DND-41 (cell line): ENCODE measurements around the gene PPP1R37.
"Not testable (repeated sequence)": the region's sequence is repeated elsewhere in the genome, so short reads cannot be mapped to it uniquely, and the experiment has no call there.

Source experiments
- ATAC-seq: fragments of 200-7000 bp; cut with Tn5 transposase; 3 replicates; pipeline ENCODE4 v1.9.1; 2021; ENCODE audit warnings: low read depth; ENCODE audit not compliant: insufficient read depth
- DNase-seq: peaks from one replicate; pipeline ENCODE4 v3.0.0-alpha.2; 2020
- H2AFZ ChIP-seq: 2 replicates; pipeline ENCODE4 v1.6.0; 2012; ENCODE audit warnings: low read depth, low read length
- H3K27ac ChIP-seq: 2 replicates; pipeline ENCODE4 v1.5.1; 2012; ENCODE audit warnings: low read length, inconsistent platforms
- H3K27me3 ChIP-seq: fragments of 200-600 bp; sonication (generic); 2 replicates; pipeline ENCODE4 v1.6.0; 2012; ENCODE audit warnings: low read length, mild to moderate bottlenecking, inconsistent platforms; ENCODE audit not compliant: insufficient read depth, poor library complexity
- H3K36me3 ChIP-seq: 2 replicates; pipeline ENCODE4 v1.5.1; 2012; ENCODE audit warnings: low read length, inconsistent platforms; ENCODE audit not compliant: insufficient read depth
- H3K4me1 ChIP-seq: 2 replicates; pipeline ENCODE4 v1.5.1; 2012; ENCODE audit warnings: mild to moderate bottlenecking, low read length; ENCODE audit not compliant: insufficient read depth
- H3K4me2 ChIP-seq: 2 replicates; pipeline ENCODE4 v1.6.0; 2012; ENCODE audit warnings: mild to moderate bottlenecking, moderate library complexity, low read length, inconsistent platforms; ENCODE audit not compliant: insufficient read depth
- H3K4me3 ChIP-seq, 2 experiments: fragments of 200-600 bp in 1 of 2; shearing (Covaris generic) in 1 of 2; 2 replicates each; pipeline ENCODE4 v1.5.1; 2012 to 2016; ENCODE audit warnings: inconsistent platforms in 2 of 2, low read length in 2 of 2, mild to moderate bottlenecking in 2 of 2, low read depth in 1 of 2, moderate library complexity in 1 of 2
- H3K79me2 ChIP-seq: 2 replicates; pipeline ENCODE4 v1.6.0; 2012; ENCODE audit warnings: low read length, inconsistent platforms; ENCODE audit not compliant: insufficient read depth
- H3K9ac ChIP-seq: 2 replicates; pipeline ENCODE4 v1.6.0; 2012; ENCODE audit warnings: low read depth, mild to moderate bottlenecking, inconsistent platforms, low read length, moderate library complexity
- H3K9me3 ChIP-seq: 2 replicates; pipeline ENCODE4 v1.5.1; 2012; ENCODE audit warnings: low read length, moderate library complexity, mild to moderate bottlenecking, inconsistent platforms; ENCODE audit not compliant: insufficient read depth, severe bottlenecking
- H4K20me1 ChIP-seq: 2 replicates; pipeline ENCODE4 v1.6.0; 2012; ENCODE audit warnings: low read length; ENCODE audit not compliant: insufficient read depth
- EZH2 ChIP-seq: IDR thresholded peaks from 3 replicates; pipeline ENCODE4 v1.6.1; 2012; ENCODE audit warnings: borderline replicate concordance, low read depth, mild to moderate bottlenecking, moderate library complexity, low read length, inconsistent platforms; ENCODE audit not compliant: severe bottlenecking
- TF ChIP-seq, protein P1 (sequence below): IDR thresholded peaks from 2 replicates; pipeline ENCODE4 v1.5.1; 2012; ENCODE audit warnings: borderline replicate concordance, low read length, moderate library complexity, mild to moderate bottlenecking; ENCODE audit not compliant: poor library complexity, severe bottlenecking; ENCODE audit errors: extremely low read depth

Gene PPP1R37

DNA sequence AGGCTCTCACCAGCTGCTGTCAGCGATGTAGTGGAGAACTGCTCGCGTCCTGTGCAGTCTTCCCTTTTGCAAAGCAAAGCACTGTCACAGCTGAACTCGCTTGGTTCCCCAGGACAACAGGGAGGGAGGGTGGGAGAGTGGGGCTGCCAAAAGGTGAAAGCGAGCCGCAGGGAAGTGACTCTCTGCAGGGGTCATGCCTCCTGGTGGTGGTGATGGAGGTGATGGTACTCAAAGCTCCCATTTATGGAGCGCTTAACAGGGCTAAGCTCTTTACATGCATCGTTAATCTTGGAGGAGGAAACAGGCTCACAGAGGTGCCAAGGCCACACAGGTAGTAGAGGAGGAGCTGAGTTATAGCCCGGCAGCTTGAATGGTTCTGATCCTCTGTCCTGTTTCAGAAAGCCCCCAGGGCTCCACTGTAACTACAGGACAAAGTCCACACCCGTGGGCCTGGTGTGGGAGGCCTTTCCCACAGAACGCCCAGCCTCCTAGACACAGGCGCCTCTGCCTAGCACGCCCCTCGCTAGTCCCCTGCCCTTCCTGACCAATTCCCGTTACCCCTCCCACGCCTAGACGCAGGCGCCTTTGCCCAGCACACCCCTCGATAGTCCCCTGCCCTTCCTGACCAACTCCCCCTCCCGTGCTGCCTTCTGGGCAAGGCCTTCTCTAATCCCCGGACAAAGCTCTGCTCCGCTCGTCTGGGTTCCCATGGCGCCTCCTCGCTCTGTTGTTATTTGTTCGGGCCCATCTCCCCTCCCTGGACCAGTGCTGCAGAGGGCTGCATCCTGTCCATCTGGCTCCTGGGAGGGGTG, 10.7 kb downstream of the PPP1R37 start:
- no peak overlapping the region for H3K9ac ChIP-seq
- no peak overlapping the region for H3K4me3 ChIP-seq
- no peak overlapping the region for H3K4me2 ChIP-seq
- H2AFZ ChIP-seq, result no peak overlapping the region
- no peak for DNase-seq
- no peak overlapping the region for H3K27ac ChIP-seq
- no peaks in the 10 kb centered on the region for H3K4me1 ChIP-seq
- no peaks in the 10 kb centered on the region for H3K27me3 ChIP-seq
- no peak for TF ChIP-seq EZH2
- TF ChIP-seq, protein P1, sequence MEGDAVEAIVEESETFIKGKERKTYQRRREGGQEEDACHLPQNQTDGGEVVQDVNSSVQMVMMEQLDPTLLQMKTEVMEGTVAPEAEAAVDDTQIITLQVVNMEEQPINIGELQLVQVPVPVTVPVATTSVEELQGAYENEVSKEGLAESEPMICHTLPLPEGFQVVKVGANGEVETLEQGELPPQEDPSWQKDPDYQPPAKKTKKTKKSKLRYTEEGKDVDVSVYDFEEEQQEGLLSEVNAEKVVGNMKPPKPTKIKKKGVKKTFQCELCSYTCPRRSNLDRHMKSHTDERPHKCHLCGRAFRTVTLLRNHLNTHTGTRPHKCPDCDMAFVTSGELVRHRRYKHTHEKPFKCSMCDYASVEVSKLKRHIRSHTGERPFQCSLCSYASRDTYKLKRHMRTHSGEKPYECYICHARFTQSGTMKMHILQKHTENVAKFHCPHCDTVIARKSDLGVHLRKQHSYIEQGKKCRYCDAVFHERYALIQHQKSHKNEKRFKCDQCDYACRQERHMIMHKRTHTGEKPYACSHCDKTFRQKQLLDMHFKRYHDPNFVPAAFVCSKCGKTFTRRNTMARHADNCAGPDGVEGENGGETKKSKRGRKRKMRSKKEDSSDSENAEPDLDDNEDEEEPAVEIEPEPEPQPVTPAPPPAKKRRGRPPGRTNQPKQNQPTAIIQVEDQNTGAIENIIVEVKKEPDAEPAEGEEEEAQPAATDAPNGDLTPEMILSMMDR, result no peak
- peaks cover 19% of the 10 kb centered on the region; the same call in 1 of the 2 replicates for H3K36me3 ChIP-seq
- H3K79me2 ChIP-seq, result peaks cover 96% of the 10 kb centered on the region
- no peaks in the 10 kb centered on the region for H3K9me3 ChIP-seq
- ATAC-seq, result 0 out of 3 replicates have a peak, but pooled peaks have one; percentile 10
- H4K20me1 ChIP-seq, result peaks cover 87% of the 10 kb centered on the region

DNA sequence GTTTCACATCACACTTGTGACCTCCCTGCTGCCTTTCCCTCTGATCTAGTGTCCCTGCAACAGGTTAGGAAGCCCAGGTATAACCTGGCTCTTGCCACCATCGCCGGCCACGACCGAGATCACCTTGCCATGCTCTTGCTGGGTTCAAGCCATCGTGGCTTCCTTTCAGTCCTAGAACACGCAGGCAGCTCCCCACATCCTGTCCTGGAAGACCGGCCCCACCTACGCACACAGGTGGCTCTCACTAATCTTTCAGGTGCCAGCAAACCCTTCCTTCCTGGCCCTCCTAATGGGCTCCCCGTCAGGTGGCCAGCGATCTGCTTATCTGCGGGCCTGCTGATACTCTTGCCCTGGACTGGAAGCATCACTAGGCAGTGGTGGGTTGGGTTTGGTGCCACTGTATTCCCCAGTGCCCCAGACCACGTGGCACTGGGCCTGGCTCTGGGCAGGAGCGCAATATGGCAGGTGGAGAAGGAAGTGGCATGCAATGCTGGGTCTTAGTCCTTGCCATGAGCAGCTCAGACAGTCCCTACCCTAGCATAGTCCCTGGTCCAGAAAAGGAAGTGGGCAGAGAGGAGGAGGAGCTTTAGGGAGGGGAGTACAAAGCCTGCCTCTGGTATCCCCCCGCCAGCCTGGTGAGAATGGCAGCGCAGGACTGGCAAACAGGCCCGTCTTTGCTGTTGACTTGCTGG, 11.8 kb downstream of the PPP1R37 start:
- H3K27me3 ChIP-seq, result no peaks in the 10 kb centered on the region
- peak overlapping the region; percentile 23; the same call in 1 of the 2 replicates for H3K27ac ChIP-seq
- no peak overlapping the region for H3K4me3 ChIP-seq
- no peak overlapping the region for H3K4me2 ChIP-seq
- no peaks in the 10 kb centered on the region for H3K4me1 ChIP-seq
- no peaks in the 10 kb centered on the region for H3K9me3 ChIP-seq
- no peak overlapping the region for H2AFZ ChIP-seq
- H3K9ac ChIP-seq, result no peak overlapping the region
- peaks cover 96% of the 10 kb centered on the region for H3K79me2 ChIP-seq
- DNase-seq (no peak), ATAC-seq (peak; percentile 60)
- peaks cover 17% of the 10 kb centered on the region; the same call in 1 of the 2 replicates for H3K36me3 ChIP-seq
- TF ChIP-seq, protein P1, result no peak
- TF ChIP-seq EZH2, result no peak
- H4K20me1 ChIP-seq, result peaks cover 87% of the 10 kb centered on the region

DNA sequence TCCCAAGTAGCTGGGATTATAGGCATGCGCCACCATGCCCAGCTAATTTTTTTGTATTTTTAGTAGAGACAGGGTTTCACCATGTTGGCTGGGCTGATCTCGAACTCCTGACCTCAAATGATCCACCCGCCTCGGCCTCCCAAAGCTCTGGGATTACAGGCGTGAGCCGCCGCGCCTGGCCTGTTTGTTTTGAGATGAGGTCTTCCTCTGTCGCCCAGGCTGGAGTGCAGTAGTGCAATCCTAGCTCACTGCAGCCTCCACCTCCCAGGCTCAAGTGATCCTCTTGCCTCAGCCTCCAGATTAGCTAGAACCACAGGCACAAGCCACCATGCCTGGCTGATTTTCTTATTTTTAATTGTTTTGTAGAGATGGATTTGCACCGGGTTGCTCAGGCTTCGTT, 13.4 kb downstream of the PPP1R37 start:
- H4K20me1 ChIP-seq, result peaks cover 83% of the 10 kb centered on the region
- H3K4me1 ChIP-seq, H3K4me3 ChIP-seq, H3K9me3 ChIP-seq, DNase-seq, H3K27ac ChIP-seq, H3K4me2 ChIP-seq, H3K27me3 ChIP-seq, H3K9ac ChIP-seq, H2AFZ ChIP-seq, ATAC-seq: not testable (repeated sequence)
- H3K79me2 ChIP-seq, result peaks cover 95% of the 10 kb centered on the region
- peaks cover 10% of the 10 kb centered on the region; the same call in 1 of the 2 replicates for H3K36me3 ChIP-seq

DNA sequence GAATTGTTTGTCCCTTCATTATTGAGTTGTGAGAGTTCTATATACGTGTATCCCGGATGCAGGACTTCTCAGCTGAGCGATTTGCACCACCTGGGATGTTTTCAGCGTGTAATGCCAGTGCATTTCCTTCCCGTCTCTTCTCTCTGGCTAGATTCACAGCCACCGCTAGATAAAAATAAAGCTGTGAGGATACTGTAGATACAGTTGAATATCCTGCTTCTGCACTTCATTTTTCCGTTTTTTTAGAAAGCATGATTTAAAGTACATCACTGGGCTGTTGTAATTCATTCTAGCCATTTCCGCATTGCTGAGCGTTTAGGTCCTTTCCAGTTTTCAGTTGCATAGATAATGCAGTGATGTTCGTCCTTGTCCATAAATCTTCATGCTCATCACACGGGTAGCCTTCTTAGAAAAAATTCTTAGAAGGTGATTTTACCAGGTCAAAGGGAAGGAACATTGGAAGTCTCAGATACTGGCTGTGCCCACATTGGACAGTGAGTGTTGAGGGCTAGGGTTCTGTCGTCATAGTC, 14.7 kb downstream of the PPP1R37 start:
- H3K27ac ChIP-seq, result no peak overlapping the region
- H3K4me3 ChIP-seq, result no peak overlapping the region

More for the DNA sequence above, 14.7 kb downstream of the PPP1R37 start:
- Histone ChIP-seq H2AFZ (no peak overlapping the region), H3K36me3 (peaks cover 8% of the 10 kb centered on the region; the same call in 1 of the 2 replicates), H3K9me3 (no peaks in the 10 kb centered on the region), H3K79me2 (peaks cover 95% of the 10 kb centered on the region), H3K4me2 (no peak overlapping the region), H3K9ac (no peak overlapping the region), H3K4me1 (no peaks in the 10 kb centered on the region), H3K27me3 (no peaks in the 10 kb centered on the region), H4K20me1 (peaks cover 82% of the 10 kb centered on the region)
- TF ChIP-seq, protein P1, result no peak
- no peak for TF ChIP-seq EZH2
- no peak for ATAC-seq
- no peak for DNase-seq
